Activated T-helper 17 cell treated with anti-CD3 and anti-CD28 coated beads, Interleukin-2, amount 50 U/mL, for 72 hours (primary cell): ENCODE data around the gene SSU72. TPM values are rescaled to one million over a fixed set of nuclear protein-coding genes. Genes with fewer than 3 reads are reported as not detected.
"Not testable (repeated sequence)": the region's sequence is repeated elsewhere in the genome, so short reads cannot be mapped to it uniquely, and the experiment has no call there.

Experiments
- ATAC-seq: fragments of 150-1000 bp; cut with Tn5 transposase; replicated peaks from 2 replicates; pipeline ENCODE4 v1.10.0; 2021; ENCODE audit warnings: mild to moderate bottlenecking, moderate library complexity
- H3K27ac Mint-ChIP-seq: one replicate; pipeline ENCODE4 v1.8.0; 2022; ENCODE audit warnings: mixed read lengths
- H3K27me3 Mint-ChIP-seq: one replicate; pipeline ENCODE4 v1.8.0; 2022; ENCODE audit warnings: mixed read lengths
- H3K36me3 Mint-ChIP-seq: one replicate; pipeline ENCODE4 v1.8.0; 2022; ENCODE audit warnings: low read depth, mild to moderate bottlenecking, mixed read lengths
- H3K4me1 Mint-ChIP-seq: one replicate; pipeline ENCODE4 v1.8.0; 2022; ENCODE audit warnings: mixed read lengths
- H3K4me3 Mint-ChIP-seq: one replicate; pipeline ENCODE4 v1.8.0; 2022; ENCODE audit warnings: mild to moderate bottlenecking, mixed read lengths
- H3K9me3 Mint-ChIP-seq: one replicate; pipeline ENCODE4 v1.8.0; 2022; ENCODE audit warnings: mixed read lengths
- total RNA-seq, 2 donors: library from RNA; stranded (reverse); gene quantifications; one replicate each; pipeline ENCODE4 v1.2.3, GENCODE V29; 2022

The SSU72 gene
- total RNA-seq, 2 donors from 2014 or later, result 75.6 to 133 TPM

GRCh38 chr1:1539310-1540089, 35.2 kb downstream of the SSU72 start:
- peaks cover 20% of the 10 kb centered on the region for H3K36me3 Mint-ChIP-seq
- H3K27me3 Mint-ChIP-seq, result no peaks in the 10 kb centered on the region
- ATAC-seq, result no peak
- no peaks in the 10 kb centered on the region for H3K9me3 Mint-ChIP-seq
- H3K4me3 Mint-ChIP-seq, result no peak overlapping the region
- no peaks in the 10 kb centered on the region for H3K4me1 Mint-ChIP-seq
- no peak overlapping the region for H3K27ac Mint-ChIP-seq

GRCh38 chr1:1538989-1539309, 35.7 kb downstream of the SSU72 start:
- Mint-ChIP-seq H3K4me3 (no peak overlapping the region), H3K36me3 (peaks cover 20% of the 10 kb centered on the region), H3K27ac (no peak overlapping the region), H3K9me3 (no peaks in the 10 kb centered on the region), H3K27me3 (no peaks in the 10 kb centered on the region), H3K4me1 (no peaks in the 10 kb centered on the region)
- no peak for ATAC-seq

GRCh38 chr1:1538334-1538733, 36.3 kb downstream of the SSU72 start:
- ATAC-seq, result no peak
- H3K36me3 Mint-ChIP-seq, result peaks cover 18% of the 10 kb centered on the region
- H3K4me1 Mint-ChIP-seq, result no peaks in the 10 kb centered on the region
- no peaks in the 10 kb centered on the region for H3K27me3 Mint-ChIP-seq
- H3K4me3 Mint-ChIP-seq, result no peak overlapping the region
- no peaks in the 10 kb centered on the region for H3K9me3 Mint-ChIP-seq
- H3K27ac Mint-ChIP-seq, result no peak overlapping the region

- Mint-ChIP-seq H3K9me3 (no peaks in the 10 kb centered on the region), H3K27me3 (no peaks in the 10 kb centered on the region), H3K4me3 (no peak overlapping the region), H3K27ac (no peak overlapping the region), H3K36me3 (peaks cover 12% of the 10 kb centered on the region), H3K4me1 (no peaks in the 10 kb centered on the region)
- ATAC-seq, result no peak
These were observed 36.9 kb downstream of the SSU72 start for GRCh38 chr1:1537626-1538250.

- no peak overlapping the region for H3K4me3 Mint-ChIP-seq
These were observed 37.6 kb downstream of the SSU72 start for GRCh38 chr1:1536938-1537546.

GRCh38 chr1:1536019-1536937, 38.4 kb downstream of the SSU72 start:
- Mint-ChIP-seq H3K4me1 (no peaks in the 10 kb centered on the region), H3K27ac (no peak overlapping the region), H3K27me3 (no peaks in the 10 kb centered on the region), H3K36me3 (peaks cover 10% of the 10 kb centered on the region), H3K9me3 (no peaks in the 10 kb centered on the region), H3K4me3 (no peak overlapping the region)
- no peak for ATAC-seq

More at GRCh38 chr1:1536938-1537546, 37.6 kb downstream of the SSU72 start:
- Mint-ChIP-seq H3K9me3 (no peaks in the 10 kb centered on the region), H3K4me1 (no peaks in the 10 kb centered on the region), H3K27me3 (no peaks in the 10 kb centered on the region), H3K27ac (no peak overlapping the region), H3K36me3 (peaks cover 12% of the 10 kb centered on the region)
- ATAC-seq, result no peak

GRCh38 chr1:1535201-1536018, 39.3 kb downstream of the SSU72 start:
- no peak for ATAC-seq
- Mint-ChIP-seq H3K27me3 (no peaks in the 10 kb centered on the region), H3K4me1 (no peaks in the 10 kb centered on the region), H3K4me3 (no peak overlapping the region), H3K9me3 (no peaks in the 10 kb centered on the region), H3K27ac (no peak overlapping the region), H3K36me3 (peaks cover 15% of the 10 kb centered on the region)

GRCh38 chr1:1534401-1535154, 40.1 kb downstream of the SSU72 start:
- H3K4me1 Mint-ChIP-seq, result no peaks in the 10 kb centered on the region
- no peak for ATAC-seq

GRCh38 chr1:1533894-1534291, 40.8 kb downstream of the SSU72 start:
- ATAC-seq, H3K4me1 Mint-ChIP-seq, H3K27ac Mint-ChIP-seq, H3K9me3 Mint-ChIP-seq, H3K27me3 Mint-ChIP-seq, H3K4me3 Mint-ChIP-seq: not testable (repeated sequence)
- peaks cover 27% of the 10 kb centered on the region for H3K36me3 Mint-ChIP-seq

More at GRCh38 chr1:1534401-1535154, 40.1 kb downstream of the SSU72 start:
- no peak overlapping the region for H3K4me3 Mint-ChIP-seq
- H3K27ac Mint-ChIP-seq, result no peak overlapping the region
- H3K27me3 Mint-ChIP-seq, result no peaks in the 10 kb centered on the region
- H3K36me3 Mint-ChIP-seq, result peaks cover 22% of the 10 kb centered on the region
- H3K9me3 Mint-ChIP-seq, result no peaks in the 10 kb centered on the region

GRCh38 chr1:1533176-1533893, 41.3 kb downstream of the SSU72 start:
- not testable (repeated sequence) for H3K4me1 Mint-ChIP-seq, H3K4me3 Mint-ChIP-seq, H3K9me3 Mint-ChIP-seq, H3K27me3 Mint-ChIP-seq, ATAC-seq, H3K27ac Mint-ChIP-seq
- peaks cover 30% of the 10 kb centered on the region for H3K36me3 Mint-ChIP-seq

GRCh38 chr1:1531947-1532346, 42.7 kb downstream of the SSU72 start:
- H3K9me3 Mint-ChIP-seq, result no peaks in the 10 kb centered on the region
- H3K36me3 Mint-ChIP-seq, result peaks cover 42% of the 10 kb centered on the region
- H3K4me3 Mint-ChIP-seq, result no peak overlapping the region
- H3K4me1 Mint-ChIP-seq, result no peaks in the 10 kb centered on the region
- H3K27me3 Mint-ChIP-seq, result no peaks in the 10 kb centered on the region
- H3K27ac Mint-ChIP-seq, result no peak overlapping the region
- ATAC-seq, result no peak

GRCh38 chr1:1529936-1530335, 44.7 kb downstream of the SSU72 start:
- Mint-ChIP-seq H3K27ac (no peak overlapping the region), H3K27me3 (no peaks in the 10 kb centered on the region), H3K9me3 (no peaks in the 10 kb centered on the region), H3K4me1 (no peaks in the 10 kb centered on the region), H3K36me3 (peaks cover 54% of the 10 kb centered on the region), H3K4me3 (no peak overlapping the region)
- ATAC-seq, result no peak

- H3K27me3 Mint-ChIP-seq, result no peaks in the 10 kb centered on the region
- no peaks in the 10 kb centered on the region for H3K4me1 Mint-ChIP-seq
- no peaks in the 10 kb centered on the region for H3K9me3 Mint-ChIP-seq
- H3K4me3 Mint-ChIP-seq, result no peak overlapping the region
- H3K36me3 Mint-ChIP-seq, result peaks cover 58% of the 10 kb centered on the region
- H3K27ac Mint-ChIP-seq, result no peak overlapping the region
- ATAC-seq, result no peak
These were observed 45.3 kb downstream of the SSU72 start for GRCh38 chr1:1529321-1529720.
